HG02884 (cell line): ENCODE data around the gene NCAPD2.

ENCODE experiments used
- ATAC-seq: cut with Tn5 transposase; IDR thresholded peaks from one replicate; pipeline ENCODE4 v1.9.1; 2021; ENCODE audit warnings: mild to moderate bottlenecking, moderate library complexity; ENCODE audit not compliant: unreplicated experiment

Gene NCAPD2

GRCh38 chr12:6562881-6563280 is 69.0 kb downstream of the NCAPD2 start:
- no peak for ATAC-seq

DNA sequence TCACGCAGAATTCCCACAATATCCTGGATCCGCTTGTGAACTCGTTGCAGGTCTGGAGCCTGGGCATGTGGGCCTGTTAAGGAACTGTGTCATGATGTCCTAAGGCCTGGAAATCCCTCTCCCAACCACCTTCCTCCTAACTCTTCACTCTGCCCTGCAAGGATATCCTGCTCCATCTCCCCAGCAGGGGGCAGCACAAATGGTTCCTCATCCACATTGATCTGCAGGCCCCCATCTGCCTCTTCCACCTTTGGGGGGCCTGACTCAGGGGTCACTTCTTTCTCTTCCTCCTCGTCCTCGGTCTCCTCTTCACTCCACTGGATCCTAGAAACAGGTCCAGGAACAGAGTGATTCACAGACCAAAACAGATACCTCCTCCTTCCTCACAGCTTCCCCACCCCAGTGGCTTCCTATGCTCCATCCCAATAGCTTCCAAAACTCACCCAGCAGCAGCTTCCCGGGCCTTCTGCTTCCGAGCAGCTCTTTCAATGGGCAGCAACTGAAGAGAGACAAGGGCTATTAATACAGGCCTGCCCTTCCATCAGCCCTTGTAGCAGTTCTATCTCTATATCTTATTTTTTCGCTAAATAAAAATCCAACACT is 69.6 kb downstream of the NCAPD2 start:
- ATAC-seq, result no peak

GRCh38 chr12:6567112-6567670 is 73.3 kb downstream of the NCAPD2 start:
- no peak for ATAC-seq

- ATAC-seq, result no peak
Observed at GRCh38 chr12:6569312-6569711, 75.4 kb downstream of the NCAPD2 start.

DNA sequence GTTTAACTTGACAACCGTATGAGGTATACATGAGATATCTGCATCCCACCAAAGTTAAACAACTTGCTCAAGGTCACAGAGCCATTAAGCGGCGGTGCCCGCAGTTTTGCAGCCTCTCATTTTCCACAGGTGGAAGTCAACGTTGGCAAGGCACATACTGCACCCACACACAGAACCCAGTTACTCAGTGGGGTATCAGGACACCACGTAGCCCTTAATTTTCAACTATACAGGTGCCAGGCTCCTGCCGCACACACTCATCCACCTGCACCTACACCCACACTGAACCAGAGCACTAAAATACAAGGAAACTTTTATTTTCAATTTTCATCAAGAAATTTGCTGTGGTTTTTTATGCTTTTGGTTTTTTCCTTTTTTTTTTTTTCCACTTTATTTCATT is 75.9 kb downstream of the NCAPD2 start:
- ATAC-seq, result no peak

DNA sequence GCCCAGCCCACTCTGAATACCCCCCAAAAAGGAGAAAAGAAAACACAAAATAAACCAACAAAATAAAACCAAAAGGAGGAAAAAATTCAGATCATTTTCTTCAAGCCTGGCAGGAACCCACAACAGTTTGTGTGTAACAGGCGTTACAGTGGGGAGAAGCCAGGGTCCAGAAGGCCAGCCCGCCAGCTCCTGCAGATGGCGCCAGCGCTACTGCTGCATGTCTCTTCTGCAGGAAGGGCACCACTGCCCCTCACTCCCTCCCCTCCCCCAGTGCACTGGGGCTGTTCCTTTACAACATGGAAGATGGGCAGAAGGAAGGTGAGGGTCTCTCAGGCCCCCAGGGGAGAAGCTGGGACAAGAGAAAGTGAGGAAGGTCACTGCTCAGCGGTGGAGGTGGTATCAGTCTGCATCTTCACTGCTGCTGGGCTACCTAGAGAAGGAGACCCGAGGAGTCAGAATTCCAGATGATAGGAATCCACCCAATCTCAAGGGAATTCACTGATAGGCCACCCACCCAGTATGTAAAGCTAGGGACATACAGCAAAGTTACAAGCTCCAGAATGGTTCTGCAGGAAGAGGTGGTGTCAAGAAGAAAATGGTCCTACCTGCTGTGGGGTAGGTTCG is 76.5 kb downstream of the NCAPD2 start:
- ATAC-seq, result no peak

GRCh38 chr12:6573001-6573400 is 79.1 kb downstream of the NCAPD2 start:
- no peak for ATAC-seq

- ATAC-seq, result no peak
Observed at GRCh38 chr12:6574576-6575295, 80.8 kb downstream of the NCAPD2 start.

- ATAC-seq, result no peak
Observed at GRCh38 chr12:6575648-6576047, 81.7 kb downstream of the NCAPD2 start.
